Endothelial cell (in vitro differentiated cells): ENCODE results near the gene ITGAV. TPM values are rescaled to one million over a fixed set of nuclear protein-coding genes. Genes with fewer than 3 reads are reported as not detected.

ENCODE experiments used
- DNase-seq: peaks from one replicate; pipeline ENCODE4 v3.0.0; 2021; ENCODE audit warnings: low spot score
- H3K27ac Mint-ChIP-seq: one replicate; pipeline ENCODE4 v1.8.0; 2021; ENCODE audit warnings: mixed read lengths, inconsistent platforms; ENCODE audit not compliant: unreplicated experiment
- H3K27me3 Mint-ChIP-seq: one replicate; pipeline ENCODE4 v1.8.0; 2021; ENCODE audit warnings: mild to moderate bottlenecking, moderate library complexity, mixed read lengths, inconsistent platforms; ENCODE audit not compliant: unreplicated experiment
- H3K36me3 Mint-ChIP-seq: one replicate; pipeline ENCODE4 v1.8.0; 2021; ENCODE audit warnings: mild to moderate bottlenecking, low read depth, mixed read lengths, inconsistent platforms; ENCODE audit not compliant: unreplicated experiment
- H3K4me1 Mint-ChIP-seq: one replicate; pipeline ENCODE4 v1.8.0; 2021; ENCODE audit warnings: mild to moderate bottlenecking, mixed read lengths, inconsistent platforms; ENCODE audit not compliant: unreplicated experiment
- H3K4me3 Mint-ChIP-seq: one replicate; pipeline ENCODE4 v1.8.0; 2021; ENCODE audit warnings: mild to moderate bottlenecking, mixed read lengths, inconsistent platforms; ENCODE audit not compliant: unreplicated experiment
- H3K9me3 Mint-ChIP-seq: one replicate; pipeline ENCODE4 v1.8.0; 2021; ENCODE audit warnings: mixed read lengths, inconsistent platforms; ENCODE audit not compliant: unreplicated experiment
- CTCF ChIP-seq: fragments of 200-600 bp; sonication (generic); IDR thresholded peaks from one replicate; pipeline ENCODE4 v1.5.0; 2021; ENCODE audit warnings: antibody characterized with exemption; ENCODE audit not compliant: unreplicated experiment
- long read RNA-seq: library from polyadenylated mRNA; unstranded; transcript quantifications from one replicate; pipeline ENCODE4 v2.0.0, GENCODE V29; 2020; ENCODE audit not compliant: unreplicated experiment
- total RNA-seq: library from RNA; stranded (reverse); fragmentation: NEBNext Ultra II Directional; extraction: Animal tissue kit (Norgen Biotek cat#: 25700); gene quantifications from one replicate; pipeline ENCODE4 v1.2.1, GENCODE V29; 2021; ENCODE audit not compliant: unreplicated experiment

Gene ITGAV
- 154 TPM for total RNA-seq
- long read RNA-seq, partial matches to known transcripts: 1 of 3 reads
- long read RNA-seq, other reads (novel, unspliced or antisense): 2 of 3 reads

DNA sequence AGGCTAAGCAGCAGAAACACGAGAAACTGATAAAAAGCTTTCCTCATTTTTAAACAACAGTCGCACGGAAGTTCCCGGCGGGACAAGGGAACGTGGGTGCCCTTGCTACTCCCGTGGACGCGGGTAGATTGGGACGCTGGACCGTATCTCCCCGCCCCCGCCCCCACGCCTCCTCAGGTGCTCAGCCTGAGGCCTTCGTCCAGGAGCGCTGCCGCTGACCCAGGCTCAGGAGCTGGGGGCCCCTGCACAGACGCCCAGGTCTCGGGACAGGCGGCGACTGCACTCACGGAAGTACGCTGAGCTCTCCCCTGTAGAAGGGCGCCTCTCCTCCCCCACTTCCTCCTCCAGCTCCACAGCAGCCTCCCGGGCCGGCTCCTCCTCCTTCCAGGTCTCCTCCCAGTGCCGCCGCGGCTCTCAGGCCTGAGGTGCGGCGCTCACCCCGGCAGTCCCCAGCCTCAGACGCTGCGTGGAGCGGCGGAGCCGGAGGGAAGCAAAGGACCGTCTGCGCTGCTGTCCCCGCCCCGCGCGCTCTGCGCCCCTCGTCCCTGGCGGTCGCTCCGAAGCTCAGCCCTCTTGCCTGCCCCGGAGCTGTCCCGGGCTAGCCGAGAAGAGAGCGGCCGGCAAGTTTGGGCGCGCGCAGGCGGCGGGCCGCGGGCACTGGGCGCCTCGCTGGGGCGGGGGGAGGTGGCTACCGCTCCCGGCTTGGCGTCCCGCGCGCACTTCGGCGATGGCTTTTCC, at the start of gene ITGAV:
Gene ITGAV, plus strand, starts transcription at position 445 of the 738 bp plus-strand sequence. Its CDS starts 283 bp downstream, at position 728.
- peak within 1 kb of the TSS; percentile 98 for H3K4me3 Mint-ChIP-seq
- no peak for TF ChIP-seq CTCF
- peaks cover 6% of the 10 kb centered on the region for H3K36me3 Mint-ChIP-seq
- DNase-seq: peak; percentile 86
- H3K27me3 Mint-ChIP-seq: peaks cover 9% of the 10 kb centered on the region
- H3K4me1 Mint-ChIP-seq: peaks cover 46% of the 10 kb centered on the region
- H3K9me3 Mint-ChIP-seq: no peaks in the 10 kb centered on the region
- peak within 1 kb of the TSS; percentile 94 for H3K27ac Mint-ChIP-seq

- no peak for DNase-seq
- no peaks in the 10 kb centered on the region for H3K36me3 Mint-ChIP-seq
- TF ChIP-seq CTCF: no peak
- H3K27ac Mint-ChIP-seq: no peak overlapping the region
- H3K4me1 Mint-ChIP-seq: peaks cover 30% of the 10 kb centered on the region
- H3K27me3 Mint-ChIP-seq: no peaks in the 10 kb centered on the region
- no peak overlapping the region for H3K4me3 Mint-ChIP-seq
- H3K9me3 Mint-ChIP-seq: no peaks in the 10 kb centered on the region
Observed at GRCh38 chr2:186540941-186541340, 48.9 kb upstream of the ITGAV start.

- DNase-seq: no peak
- no peak overlapping the region for H3K4me3 Mint-ChIP-seq
- no peaks in the 10 kb centered on the region for H3K27me3 Mint-ChIP-seq
- H3K9me3 Mint-ChIP-seq: no peaks in the 10 kb centered on the region
- H3K36me3 Mint-ChIP-seq: no peaks in the 10 kb centered on the region
- H3K4me1 Mint-ChIP-seq: peaks cover 30% of the 10 kb centered on the region
- no peak for TF ChIP-seq CTCF
- peak overlapping the region; percentile 79 for H3K27ac Mint-ChIP-seq
Observed at GRCh38 chr2:186542002-186542401, 47.9 kb upstream of the ITGAV start.

DNA sequence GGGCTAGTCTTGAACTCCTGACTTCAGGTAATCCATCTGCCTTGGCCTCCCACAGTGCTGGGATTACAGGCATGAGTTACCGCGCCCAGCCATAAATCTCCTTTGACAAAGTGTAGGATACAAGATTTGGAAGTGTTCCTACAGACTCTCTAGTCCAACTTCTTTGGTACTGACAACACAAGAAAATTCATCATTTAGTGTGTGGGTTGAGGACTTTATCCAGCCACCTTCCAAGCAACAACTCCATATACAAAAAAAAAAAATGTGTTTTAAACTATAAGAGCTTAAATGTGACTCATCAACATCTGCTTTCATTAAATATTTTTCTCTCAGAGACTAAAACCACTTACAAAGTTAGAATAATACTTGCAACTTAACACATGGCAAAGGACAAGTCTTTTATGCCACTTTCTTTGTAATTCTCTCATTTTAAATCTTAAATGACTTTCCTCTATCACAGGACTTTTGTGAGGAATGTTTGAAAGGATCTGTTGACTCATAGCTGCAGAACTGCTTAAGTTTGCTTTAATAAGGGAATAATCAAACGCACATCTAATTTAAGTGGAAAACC, 46.2 kb upstream of the ITGAV start:
- H3K36me3 Mint-ChIP-seq: no peaks in the 10 kb centered on the region
- H3K27ac Mint-ChIP-seq: peak overlapping the region; percentile 94
- H3K4me3 Mint-ChIP-seq: no peak overlapping the region
- no peak for DNase-seq
- no peaks in the 10 kb centered on the region for H3K9me3 Mint-ChIP-seq
- peaks cover 30% of the 10 kb centered on the region for H3K4me1 Mint-ChIP-seq
- no peaks in the 10 kb centered on the region for H3K27me3 Mint-ChIP-seq
- no peak for TF ChIP-seq CTCF

GRCh38 chr2:186544255-186544675, 45.6 kb upstream of the ITGAV start:
- Mint-ChIP-seq H3K4me3 (no peak overlapping the region), H3K4me1 (peaks cover 27% of the 10 kb centered on the region), H3K27ac (peak overlapping the region; percentile 94), H3K9me3 (no peaks in the 10 kb centered on the region), H3K27me3 (no peaks in the 10 kb centered on the region), H3K36me3 (no peaks in the 10 kb centered on the region)
- DNase-seq: no peak
- TF ChIP-seq CTCF: no peak
